Mononuclear cell (primary cell): Measurements from ENCODE around the gene BLVRA. TPM values are rescaled to one million over a fixed set of nuclear protein-coding genes. Genes with fewer than 3 reads are reported as not detected.
"Not testable (repeated sequence)": the region's sequence is repeated elsewhere in the genome, so short reads cannot be mapped to it uniquely, and the experiment has no call there.

ENCODE experiments used
- H3K27me3 ChIP-seq: 2 replicates; pipeline ENCODE4 v1.6.0; 2011; ENCODE audit warnings: low read length, control low read depth; ENCODE audit not compliant: insufficient read depth
- H3K4me1 ChIP-seq: 2 replicates; pipeline ENCODE4 v1.5.1; 2011; ENCODE audit warnings: mild to moderate bottlenecking, low read length, control low read depth; ENCODE audit not compliant: insufficient read depth
- H3K4me3 ChIP-seq: 2 replicates; pipeline ENCODE4 v1.5.1; 2011; ENCODE audit warnings: mild to moderate bottlenecking, low read length, moderate library complexity
- H3K9me3 ChIP-seq: 2 replicates; pipeline ENCODE4 v1.5.1; 2011; ENCODE audit warnings: low read depth, mild to moderate bottlenecking, control low read depth, low read length
- total RNA-seq: library from RNA; depleted of rRNA; stranded (reverse); fragments of >200 nt; gene quantifications from one replicate; pipeline ENCODE4 v1.2.3, GENCODE V29; 2012

BLVRA gene
- total RNA-seq, 1 donor: 24.1 TPM

- Histone ChIP-seq H3K4me1 (peaks cover 19% of the 10 kb centered on the region), H3K9me3 (no peaks in the 10 kb centered on the region), H3K4me3 (no peak overlapping the region), H3K27me3 (no peaks in the 10 kb centered on the region)
These were observed 13.1 kb downstream of the BLVRA start for GRCh38 chr7:43771573-43771972.

DNA sequence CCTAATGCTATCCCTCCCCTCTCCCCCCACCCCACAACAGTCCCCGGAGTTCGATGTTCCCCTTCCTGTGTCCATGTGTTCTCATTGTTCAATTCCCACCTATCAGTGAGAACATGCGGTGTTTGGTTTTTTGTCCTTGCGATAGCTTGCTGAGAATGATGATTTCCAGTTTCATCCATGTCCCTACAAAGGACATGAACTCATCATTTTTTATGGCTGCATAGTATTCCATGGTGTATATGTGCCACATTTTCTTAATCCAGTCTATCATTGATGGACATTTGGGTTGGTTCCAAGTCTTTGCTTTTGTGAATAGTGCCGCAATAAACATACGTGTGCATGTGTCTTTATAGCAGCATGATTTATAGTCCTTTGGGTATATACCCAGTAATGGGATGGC is 14.8 kb downstream of the BLVRA start:
- H3K9me3 ChIP-seq, H3K27me3 ChIP-seq, H3K4me3 ChIP-seq: not testable (repeated sequence)
- H3K4me1 ChIP-seq: peaks cover 14% of the 10 kb centered on the region

DNA sequence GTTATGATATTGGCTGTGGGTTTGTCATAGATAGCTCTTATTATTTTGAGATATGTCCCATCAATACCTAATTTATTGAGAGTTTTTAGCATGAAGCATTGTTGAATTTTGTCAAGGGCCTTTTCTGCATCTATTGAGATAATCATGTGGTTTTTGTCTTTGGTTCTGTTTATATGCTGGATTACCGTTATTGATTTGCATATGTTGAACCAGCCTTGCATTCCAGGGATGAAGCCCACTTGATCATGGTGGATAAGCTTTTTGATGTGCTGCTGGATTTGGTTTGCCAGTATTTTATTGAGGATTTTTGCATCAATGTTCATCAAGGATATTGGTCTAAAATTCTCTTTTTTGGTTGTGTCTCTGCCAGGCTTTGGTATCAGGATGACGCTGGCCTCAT is 16.8 kb downstream of the BLVRA start:
- not testable (repeated sequence) for H3K27me3 ChIP-seq, H3K4me3 ChIP-seq, H3K4me1 ChIP-seq, H3K9me3 ChIP-seq

- H3K4me3 ChIP-seq, H3K27me3 ChIP-seq, H3K9me3 ChIP-seq: not testable (repeated sequence)
- peaks cover 24% of the 10 kb centered on the region for H3K4me1 ChIP-seq
These were observed 20.0 kb downstream of the BLVRA start for GRCh38 chr7:43778293-43779044.

- Histone ChIP-seq H3K4me3 (no peak overlapping the region), H3K27me3 (no peaks in the 10 kb centered on the region), H3K4me1 (peaks cover 29% of the 10 kb centered on the region), H3K9me3 (no peaks in the 10 kb centered on the region)
These were observed 20.7 kb downstream of the BLVRA start for GRCh38 chr7:43779045-43779812.

GRCh38 chr7:43781726-43782607 is 23.5 kb downstream of the BLVRA start:
- no peak overlapping the region for H3K4me3 ChIP-seq
- H3K4me1 ChIP-seq: peaks cover 35% of the 10 kb centered on the region
- no peaks in the 10 kb centered on the region for H3K27me3 ChIP-seq

DNA sequence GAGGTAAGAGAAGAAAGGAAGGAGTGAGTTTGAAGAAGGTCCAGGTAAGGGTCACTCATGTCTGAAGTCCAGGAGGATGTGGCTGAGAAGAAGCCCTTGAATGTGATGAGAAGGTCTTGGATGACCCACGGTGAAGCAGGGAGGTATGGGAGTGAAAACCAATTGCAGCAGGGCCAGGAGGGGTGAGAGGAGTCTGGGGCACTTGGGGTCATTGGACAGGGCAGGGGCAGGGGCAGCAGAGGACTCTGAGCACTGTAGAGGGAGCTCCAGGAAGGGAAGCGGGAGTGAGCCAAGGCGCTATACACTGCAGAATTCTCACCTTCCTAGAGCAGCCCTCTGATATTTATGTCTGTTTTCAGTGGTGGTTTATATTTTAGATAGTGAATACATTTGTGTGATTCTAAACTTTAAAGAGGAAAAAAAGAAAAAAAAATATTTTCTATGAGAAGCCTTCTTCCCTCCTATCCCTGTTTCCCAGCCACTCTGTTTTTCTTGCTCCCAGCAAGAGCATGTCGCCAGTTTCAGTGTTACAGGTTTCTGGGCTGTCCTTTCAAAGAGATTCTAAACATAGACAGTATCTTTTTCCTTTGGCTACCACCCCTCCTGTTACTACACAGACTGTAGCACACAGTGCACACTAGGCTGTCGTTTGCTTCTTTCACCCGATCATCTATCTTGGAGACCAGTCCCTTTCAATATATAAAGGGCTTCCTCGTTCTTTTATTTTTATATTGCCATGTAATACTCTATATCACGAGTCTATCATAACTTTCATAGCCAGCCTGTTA is 24.5 kb downstream of the BLVRA start:
- Histone ChIP-seq H3K27me3 (no peaks in the 10 kb centered on the region), H3K9me3 (no peaks in the 10 kb centered on the region), H3K4me1 (peaks cover 35% of the 10 kb centered on the region), H3K4me3 (no peak overlapping the region)

More at GRCh38 chr7:43781726-43782607, 23.5 kb downstream of the BLVRA start:
- H3K9me3 ChIP-seq: no peaks in the 10 kb centered on the region

DNA sequence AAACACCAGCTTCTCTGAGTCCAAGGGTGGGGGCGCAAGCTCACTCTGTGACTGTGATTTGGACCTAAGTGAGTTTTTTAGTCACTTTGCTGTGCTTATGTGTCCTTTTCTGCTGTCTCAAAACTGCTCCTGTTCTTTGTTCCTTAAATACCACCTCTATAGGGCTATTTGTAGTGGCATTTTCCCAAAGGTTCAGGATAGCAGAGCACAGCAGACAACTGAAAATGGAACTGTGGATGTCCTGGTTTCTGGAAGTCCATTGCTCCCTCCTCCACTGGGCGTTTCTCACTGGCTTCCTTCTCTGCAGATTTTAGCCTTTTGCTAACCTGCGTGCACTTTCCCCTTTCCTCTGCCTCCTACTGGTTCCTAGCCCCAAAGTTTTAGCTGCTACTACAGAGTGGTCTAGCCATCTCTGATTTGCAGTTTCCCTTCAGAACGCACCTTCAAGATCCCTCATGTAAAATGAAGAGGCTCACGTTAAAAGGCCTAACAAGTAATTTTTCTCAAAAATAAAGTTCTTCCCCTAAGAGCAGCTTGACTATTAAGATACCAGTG is 25.6 kb downstream of the BLVRA start:
- H3K4me3 ChIP-seq: no peak overlapping the region
- H3K9me3 ChIP-seq: no peaks in the 10 kb centered on the region
- peaks cover 35% of the 10 kb centered on the region for H3K4me1 ChIP-seq
- no peaks in the 10 kb centered on the region for H3K27me3 ChIP-seq

DNA sequence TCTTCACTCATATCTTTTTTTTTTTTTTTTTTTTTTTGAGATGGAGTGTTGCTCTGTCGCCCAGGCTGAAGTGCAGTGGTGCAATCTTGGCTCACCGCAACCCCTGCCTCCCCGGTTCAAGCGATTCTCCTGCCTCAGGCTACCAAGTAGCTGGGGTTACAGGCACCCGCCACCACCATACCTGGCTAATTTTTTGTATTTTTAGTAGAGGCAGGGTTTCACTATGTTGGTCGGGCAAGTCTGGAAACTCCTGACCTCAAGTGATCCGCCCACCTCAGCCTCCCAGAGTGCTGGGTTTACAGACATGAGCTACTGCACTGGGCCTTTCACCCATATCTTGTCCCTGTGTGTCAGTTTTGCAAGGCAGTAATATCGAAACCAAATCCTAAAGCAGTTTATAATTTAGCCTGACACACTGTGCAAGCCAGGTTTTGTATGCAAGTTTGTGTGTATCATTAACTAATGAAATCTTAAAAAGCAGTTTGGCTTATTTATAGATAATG is 26.2 kb downstream of the BLVRA start:
- H3K4me3 ChIP-seq, H3K9me3 ChIP-seq, H3K27me3 ChIP-seq: not testable (repeated sequence)
- H3K4me1 ChIP-seq: peaks cover 35% of the 10 kb centered on the region

DNA sequence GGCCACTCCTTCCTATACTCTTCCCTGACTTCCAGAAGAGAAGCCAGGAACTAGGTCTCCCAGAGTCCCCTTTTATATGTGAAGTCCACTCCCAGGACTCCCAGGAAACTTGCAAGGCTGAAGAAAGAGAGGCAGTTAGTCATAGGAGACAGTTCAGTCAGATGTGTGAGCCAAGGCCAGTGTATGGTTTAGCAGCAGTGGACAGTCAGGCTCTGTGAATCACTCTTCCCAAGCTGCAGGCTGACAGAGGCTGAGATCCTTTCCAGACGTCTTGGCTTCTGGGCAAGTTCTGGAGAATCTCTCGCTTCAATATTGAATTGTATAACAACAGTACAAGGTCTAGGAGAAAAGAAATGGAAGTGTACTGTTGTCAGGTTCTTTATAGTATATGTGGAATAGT is 26.9 kb downstream of the BLVRA start:
- H3K9me3 ChIP-seq: no peaks in the 10 kb centered on the region
- H3K4me3 ChIP-seq: no peak overlapping the region
- H3K27me3 ChIP-seq: no peaks in the 10 kb centered on the region
- peaks cover 35% of the 10 kb centered on the region for H3K4me1 ChIP-seq

- Histone ChIP-seq H3K4me3 (no peak overlapping the region), H3K9me3 (no peaks in the 10 kb centered on the region), H3K4me1 (peaks cover 36% of the 10 kb centered on the region), H3K27me3 (no peaks in the 10 kb centered on the region)
These were observed 29.3 kb downstream of the BLVRA start for GRCh38 chr7:43787771-43788170.

GRCh38 chr7:43790006-43790405 is 31.5 kb downstream of the BLVRA start:
- Histone ChIP-seq H3K9me3 (no peaks in the 10 kb centered on the region), H3K4me3 (no peak overlapping the region), H3K27me3 (no peaks in the 10 kb centered on the region), H3K4me1 (peaks cover 18% of the 10 kb centered on the region)

DNA sequence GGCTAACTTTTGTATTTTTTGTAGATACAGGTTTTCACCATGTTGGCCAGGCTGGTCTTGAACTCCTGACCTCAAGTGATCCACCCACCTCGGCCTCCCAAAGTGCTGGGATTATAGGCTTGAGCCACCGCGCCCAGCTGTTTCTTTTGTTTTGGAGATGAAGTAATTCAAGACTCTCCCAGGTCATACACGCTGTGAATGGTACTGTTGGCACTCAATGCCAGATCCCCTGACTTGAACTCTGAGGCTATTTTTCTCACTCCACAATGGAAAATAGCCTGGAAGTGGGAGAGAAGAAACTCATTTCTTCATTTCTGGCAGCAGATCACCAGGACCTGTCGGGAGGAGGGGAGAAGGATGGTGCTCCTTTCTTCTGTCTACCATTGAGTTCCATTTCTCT is 32.4 kb downstream of the BLVRA start:
- Histone ChIP-seq H3K4me1 (peaks cover 18% of the 10 kb centered on the region), H3K27me3 (no peaks in the 10 kb centered on the region), H3K9me3 (no peaks in the 10 kb centered on the region), H3K4me3 (no peak overlapping the region)

GRCh38 chr7:43791665-43792064 is 33.2 kb downstream of the BLVRA start:
- Histone ChIP-seq H3K27me3 (no peaks in the 10 kb centered on the region), H3K4me3 (no peak overlapping the region), H3K9me3 (no peaks in the 10 kb centered on the region), H3K4me1 (peaks cover 18% of the 10 kb centered on the region)
